ENCODE data around the gene PPP6R2. TPM values are rescaled to one million over a fixed set of nuclear protein-coding genes. Genes with fewer than 3 reads are reported as not detected.

Gene PPP6R2
- total and polyA plus RNA-seq, 2 donors (not counting 3 experiments of a cell fraction or from before 2014, with no cell fraction given), result 38.6 to 54.6 TPM

GRCh38 chr22:50489363-50490243 lies 146.5 kb downstream of the PPP6R2 start:
- Histone ChIP-seq H3K4me3 (replicated peaks in 1 of 3; ENCODE audit: insufficient read depth in 1 of 3, low read depth in 1 of 3, low read length in 3 of 3) (no peak overlapping the region), H4K20me1 (replicated peaks; ENCODE audit: control insufficient read depth, extremely low read depth, insufficient read depth, low read length) (no peaks in the 10 kb centered on the region), H2AFZ (ENCODE audit: low read depth, low read length) (no peak overlapping the region), H3K27me3 (ENCODE audit: control insufficient read depth in 2 of 2, insufficient read depth in 2 of 2, low read length in 2 of 2) (no peaks in the 10 kb centered on the region), H3K9me3 (replicated peaks; ENCODE audit: control insufficient read depth, insufficient read depth, low read length) (no peaks in the 10 kb centered on the region), H3K9me1 (replicated peaks; ENCODE audit: control insufficient read depth, extremely low read depth, insufficient read depth, low read length) (no peaks in the 10 kb centered on the region), H3K9ac (replicated peaks; ENCODE audit: extremely low read depth, insufficient read depth, low read length) (no peak overlapping the region), H3K4me2 (ENCODE audit: insufficient read depth, low read length) (no peak overlapping the region), H3K27ac (ENCODE audit: insufficient read depth, low read depth, low read length) (no peak overlapping the region), H3K79me2 (ENCODE audit: control insufficient read depth, insufficient read depth, low read length) (no peaks in the 10 kb centered on the region), H3K36me3 (ENCODE audit: control insufficient read depth in 2 of 2, extremely low read depth in 1 of 2, insufficient read depth in 2 of 2, low read length in 2 of 2) (no peaks in the 10 kb centered on the region), H3K4me1 (ENCODE audit: control insufficient read depth, extremely low read depth, insufficient read depth, low read length) (no peaks in the 10 kb centered on the region)
- POLR2A ChIA-PET, result no interaction called here
- intact Hi-C loops (cut with micrococcal nuclease) (no loop called here), dilution Hi-C loops (cut with MboI; ENCODE audit: extremely low pct_ligation_motif_present, low sequenced_read_pairs) (no loop called here)
- CTCF ChIA-PET, result no interaction called here
- DNase-seq (ENCODE audit: low read depth, low spot score) (no peak), FAIRE-seq (no peak)
- BruUV-seq (replicated peaks), result no TSS peak
- TF ChIP-seq FOS (IDR thresholded peaks at IDR 0.05; ENCODE audit: borderline replicate concordance, insufficient read depth, low read length) (no peak), POLR2AphosphoS5 (IDR thresholded peaks at IDR 0.05; ENCODE audit: insufficient read depth, low read depth, low read length) (no peak), GATA2 (IDR thresholded peaks at IDR 0.05; ENCODE audit: insufficient read depth, insufficient read length, low read depth, low read length) (no peak)
- TF ChIP-seq, protein P1, sequence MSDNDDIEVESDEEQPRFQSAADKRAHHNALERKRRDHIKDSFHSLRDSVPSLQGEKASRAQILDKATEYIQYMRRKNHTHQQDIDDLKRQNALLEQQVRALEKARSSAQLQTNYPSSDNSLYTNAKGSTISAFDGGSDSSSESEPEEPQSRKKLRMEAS (IDR thresholded peaks at IDR 0.05; ENCODE audit: insufficient read depth, insufficient read length), result no peak

DNA sequence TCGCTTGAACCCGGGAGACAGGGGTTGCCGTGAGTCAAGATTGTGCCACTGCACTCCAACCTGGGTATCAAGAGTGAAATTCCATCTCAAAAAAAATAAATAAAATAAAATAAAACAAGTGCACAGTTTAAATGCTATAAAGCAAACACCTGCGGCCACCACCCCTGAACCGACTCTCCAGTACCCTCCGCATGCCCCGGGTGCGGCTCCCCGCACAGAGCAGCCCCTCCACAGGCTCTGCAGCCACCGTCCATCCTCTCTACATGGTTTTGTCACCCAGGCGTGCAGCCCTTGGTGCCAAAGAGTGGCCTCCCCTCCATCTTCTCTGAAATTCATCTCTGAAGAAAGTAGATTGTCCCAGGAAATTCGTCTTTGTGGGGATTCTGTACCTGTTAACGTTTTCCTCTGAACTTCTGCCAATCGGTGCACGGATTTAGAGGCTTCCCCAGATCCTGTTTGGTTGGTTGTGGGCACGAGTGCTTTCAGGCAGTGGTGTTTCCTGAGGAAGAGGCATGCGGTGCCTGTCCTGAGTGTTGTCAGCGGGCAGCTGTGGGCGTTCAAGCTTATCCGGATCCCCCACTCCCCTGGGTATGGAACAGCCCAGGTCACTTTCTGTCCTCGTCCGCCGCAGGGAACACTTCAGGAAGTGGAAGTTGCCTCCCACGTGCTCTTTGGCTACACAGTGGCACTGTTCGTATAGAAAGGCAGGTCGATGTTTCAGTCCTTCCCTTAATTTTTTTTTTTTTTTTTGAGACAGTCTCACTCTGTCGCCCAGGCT lies 147.6 kb downstream of the PPP6R2 start:
- Histone ChIP-seq H3K9me1 (replicated peaks; ENCODE audit: control insufficient read depth, extremely low read depth, insufficient read depth, low read length) (no peaks in the 10 kb centered on the region), H3K9me3 (replicated peaks; ENCODE audit: control insufficient read depth, insufficient read depth, low read length) (no peaks in the 10 kb centered on the region), H3K4me2 (ENCODE audit: insufficient read depth, low read length) (no peak overlapping the region), H3K79me2 (ENCODE audit: control insufficient read depth, insufficient read depth, low read length) (no peaks in the 10 kb centered on the region), H3K4me3 (replicated peaks in 1 of 3; ENCODE audit: insufficient read depth in 1 of 3, low read depth in 1 of 3, low read length in 3 of 3) (no peak overlapping the region), H3K36me3 (ENCODE audit: control insufficient read depth in 2 of 2, extremely low read depth in 1 of 2, insufficient read depth in 2 of 2, low read length in 2 of 2) (no peaks in the 10 kb centered on the region), H3K27me3 (ENCODE audit: control insufficient read depth in 2 of 2, insufficient read depth in 2 of 2, low read length in 2 of 2) (no peaks in the 10 kb centered on the region), H3K27ac (ENCODE audit: insufficient read depth, low read depth, low read length) (no peak overlapping the region), H3K9ac (replicated peaks; ENCODE audit: extremely low read depth, insufficient read depth, low read length) (no peak overlapping the region), H4K20me1 (replicated peaks; ENCODE audit: control insufficient read depth, extremely low read depth, insufficient read depth, low read length) (no peaks in the 10 kb centered on the region), H3K4me1 (ENCODE audit: control insufficient read depth, extremely low read depth, insufficient read depth, low read length) (no peaks in the 10 kb centered on the region), H2AFZ (ENCODE audit: low read depth, low read length) (no peak overlapping the region)
- dilution Hi-C loops (cut with MboI; ENCODE audit: extremely low pct_ligation_motif_present, low sequenced_read_pairs), result no loop called here
- no peak for TF ChIP-seq EZH2 (IDR thresholded peaks at IDR 0.05; ENCODE audit: borderline replicate concordance, low read depth, low read length, severe bottlenecking)
- TF ChIP-seq POLR2AphosphoS5 (IDR thresholded peaks at IDR 0.05; ENCODE audit: insufficient read depth, low read depth, low read length), result no peak
- TF ChIP-seq, protein P1 (IDR thresholded peaks at IDR 0.05; ENCODE audit: insufficient read depth, insufficient read length), result no peak
- TF ChIP-seq FOS (IDR thresholded peaks at IDR 0.05; ENCODE audit: borderline replicate concordance, insufficient read depth, low read length), result no peak
- no peak for TF ChIP-seq GATA2 (IDR thresholded peaks at IDR 0.05; ENCODE audit: insufficient read depth, insufficient read length, low read depth, low read length)
- no peak for TF ChIP-seq MYC (IDR thresholded peaks at IDR 0.05; ENCODE audit: low read depth, low read length)
- TF ChIP-seq JUN (IDR thresholded peaks at IDR 0.05; ENCODE audit: borderline replicate concordance, insufficient read depth, insufficient read length, low read depth), result no peak
- no peak for TF ChIP-seq POLR2A (IDR thresholded peaks at IDR 0.05; ENCODE audit: low read depth, low read length)
- no peak for TF ChIP-seq CTCF (IDR thresholded peaks at IDR 0.05; ENCODE audit: extremely low read depth in 1 of 2, insufficient read depth in 1 of 2, low read depth in 1 of 2, low read length in 2 of 2)
- no TSS peak for BruUV-seq (replicated peaks)
- ChIA-PET CTCF (no interaction called here), POLR2A (no interaction called here)
- FAIRE-seq (no peak), DNase-seq (ENCODE audit: low read depth, low spot score) (no peak)
- intact Hi-C loops (cut with micrococcal nuclease), result no loop called here
